ENCODE data around the gene BTD. TPM values are rescaled to one million over a fixed set of nuclear protein-coding genes. Genes with fewer than 3 reads are reported as not detected.

The BTD gene
- total RNA-seq, 4 donors from 2014 or later: 20.5 to 53.9 (median 44.6) TPM

DNA sequence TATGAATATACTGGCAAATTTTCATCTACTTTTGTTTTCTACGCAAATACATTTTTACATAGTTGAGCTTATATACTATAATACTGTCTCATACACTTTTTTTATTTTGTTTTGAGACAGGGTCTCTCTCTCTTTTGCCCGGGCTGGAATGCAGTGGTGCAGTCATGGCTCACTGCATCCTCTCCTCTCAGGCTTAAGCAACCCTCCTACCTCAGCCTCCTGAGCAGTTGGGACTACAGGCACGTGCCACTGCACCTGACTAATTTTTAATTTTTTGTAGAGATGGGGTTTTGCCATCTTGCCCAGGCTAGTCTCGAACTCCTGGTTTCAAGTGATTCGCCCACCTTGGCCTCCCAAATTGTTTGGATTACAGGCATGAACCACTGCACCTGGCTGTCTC, 26.1 kb upstream of the BTD start:
- Histone ChIP-seq H3K9me3 (no peaks in the 10 kb centered on the region), H3K27ac (no peak overlapping the region), H3K36me3 (peaks cover 0 to 72% of the 10 kb centered on the region in 2 donors), H3K4me3 (no peak overlapping the region), H3K4me1 (peaks cover 0 to 11% (median 4%) of the 10 kb centered on the region in 3 donors), H3K27me3 (no peaks in the 10 kb centered on the region)
- ATAC-seq: no peak
- TF ChIP-seq EP300 (IDR thresholded peaks at IDR 0.05) (no peak), POLR2AphosphoS5 (IDR thresholded peaks at IDR 0.05) (no peak)
- TF ChIP-seq, protein P1, sequence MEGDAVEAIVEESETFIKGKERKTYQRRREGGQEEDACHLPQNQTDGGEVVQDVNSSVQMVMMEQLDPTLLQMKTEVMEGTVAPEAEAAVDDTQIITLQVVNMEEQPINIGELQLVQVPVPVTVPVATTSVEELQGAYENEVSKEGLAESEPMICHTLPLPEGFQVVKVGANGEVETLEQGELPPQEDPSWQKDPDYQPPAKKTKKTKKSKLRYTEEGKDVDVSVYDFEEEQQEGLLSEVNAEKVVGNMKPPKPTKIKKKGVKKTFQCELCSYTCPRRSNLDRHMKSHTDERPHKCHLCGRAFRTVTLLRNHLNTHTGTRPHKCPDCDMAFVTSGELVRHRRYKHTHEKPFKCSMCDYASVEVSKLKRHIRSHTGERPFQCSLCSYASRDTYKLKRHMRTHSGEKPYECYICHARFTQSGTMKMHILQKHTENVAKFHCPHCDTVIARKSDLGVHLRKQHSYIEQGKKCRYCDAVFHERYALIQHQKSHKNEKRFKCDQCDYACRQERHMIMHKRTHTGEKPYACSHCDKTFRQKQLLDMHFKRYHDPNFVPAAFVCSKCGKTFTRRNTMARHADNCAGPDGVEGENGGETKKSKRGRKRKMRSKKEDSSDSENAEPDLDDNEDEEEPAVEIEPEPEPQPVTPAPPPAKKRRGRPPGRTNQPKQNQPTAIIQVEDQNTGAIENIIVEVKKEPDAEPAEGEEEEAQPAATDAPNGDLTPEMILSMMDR (IDR thresholded peaks at IDR 0.05): no peak
- WGBS, 2 donors (ENCODE audit: low coverage in 1 of 2): 84 to 94% methylated on average over 3 to 5 of the region's 5 CpGs

DNA sequence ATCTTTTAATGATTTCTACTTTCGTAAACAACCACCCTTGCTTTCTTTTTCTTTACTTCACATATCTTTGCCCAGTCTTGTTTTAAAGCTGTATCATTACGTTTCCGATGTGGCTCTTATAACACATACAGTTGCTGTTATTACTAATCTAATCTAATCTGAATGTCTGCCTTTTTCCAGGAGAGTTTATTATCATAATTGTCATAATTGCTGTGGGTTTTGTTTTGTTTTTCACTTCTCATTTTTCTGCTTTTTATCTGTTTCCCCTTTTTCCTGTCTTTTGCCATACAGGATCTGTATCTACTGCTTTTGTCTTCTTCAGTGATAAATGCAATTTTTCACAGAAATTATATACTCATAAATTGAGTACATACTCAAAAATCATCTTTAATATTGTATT, 25.1 kb upstream of the BTD start:
- Histone ChIP-seq H3K4me1 (peaks cover 0 to 11% (median 4%) of the 10 kb centered on the region in 3 donors), H3K27me3 (no peaks in the 10 kb centered on the region), H3K9me3 (no peaks in the 10 kb centered on the region), H3K4me3 (no peak overlapping the region), H3K36me3 (peaks cover 0 to 72% of the 10 kb centered on the region in 2 donors), H3K27ac (no peak overlapping the region)
- WGBS, 2 donors (ENCODE audit: low coverage in 1 of 2): 78 to 88% methylated on average over 3 of the region's 3 CpGs
- no peak for ATAC-seq
- TF ChIP-seq POLR2A (IDR thresholded peaks at IDR 0.05): no peak
- TF ChIP-seq EP300 (IDR thresholded peaks at IDR 0.05): no peak
- TF ChIP-seq, protein P1 (IDR thresholded peaks at IDR 0.05): no peak
- no peak for TF ChIP-seq POLR2AphosphoS5 (IDR thresholded peaks at IDR 0.05)

DNA sequence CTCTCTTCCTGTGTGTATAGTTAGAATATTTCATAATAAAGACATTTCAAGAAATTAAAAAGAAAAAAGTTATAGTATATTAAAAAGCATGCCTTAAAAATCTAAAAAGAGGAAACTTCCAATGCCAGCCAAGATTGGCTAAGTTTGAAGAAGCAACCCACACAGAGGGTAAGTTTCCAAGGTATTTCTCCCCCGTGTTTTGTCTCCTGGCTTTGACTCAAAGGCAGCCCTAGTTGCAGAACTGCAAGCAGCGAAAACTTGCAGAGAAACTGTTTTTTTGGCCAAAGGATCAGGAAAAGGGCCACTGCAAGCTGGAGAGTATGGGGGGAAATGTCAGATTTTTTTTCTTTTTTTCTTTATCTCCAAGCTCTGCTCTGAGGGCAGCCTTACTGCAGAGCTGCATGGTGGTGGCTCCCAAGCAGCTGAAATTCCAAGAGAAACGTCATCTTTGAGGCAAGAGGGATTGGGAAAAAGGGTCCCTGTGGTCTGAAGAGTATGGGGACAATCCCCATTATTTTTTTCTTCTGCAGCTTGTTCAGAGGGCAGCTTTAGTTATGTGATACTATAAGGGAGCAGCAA, 23.2 kb upstream of the BTD start:
- Histone ChIP-seq H3K27me3 (no peaks in the 10 kb centered on the region), H3K4me3 (no peak overlapping the region), H3K9me3 (no peaks in the 10 kb centered on the region), H3K27ac (no peak overlapping the region), H3K36me3 (peaks cover 0 to 74% of the 10 kb centered on the region in 2 donors), H3K4me1 (peaks cover 0 to 11% (median 4%) of the 10 kb centered on the region in 3 donors)
- 17 to 25% methylated on average over 1 to 2 of the region's 3 CpGs for WGBS, 2 donors (ENCODE audit: low coverage in 1 of 2)
- TF ChIP-seq POLR2AphosphoS5 (IDR thresholded peaks at IDR 0.05) (no peak), EP300 (IDR thresholded peaks at IDR 0.05) (no peak), POLR2A (IDR thresholded peaks at IDR 0.05) (no peak)
- TF ChIP-seq, protein P1 (IDR thresholded peaks at IDR 0.05): no peak
- no peak for ATAC-seq

DNA sequence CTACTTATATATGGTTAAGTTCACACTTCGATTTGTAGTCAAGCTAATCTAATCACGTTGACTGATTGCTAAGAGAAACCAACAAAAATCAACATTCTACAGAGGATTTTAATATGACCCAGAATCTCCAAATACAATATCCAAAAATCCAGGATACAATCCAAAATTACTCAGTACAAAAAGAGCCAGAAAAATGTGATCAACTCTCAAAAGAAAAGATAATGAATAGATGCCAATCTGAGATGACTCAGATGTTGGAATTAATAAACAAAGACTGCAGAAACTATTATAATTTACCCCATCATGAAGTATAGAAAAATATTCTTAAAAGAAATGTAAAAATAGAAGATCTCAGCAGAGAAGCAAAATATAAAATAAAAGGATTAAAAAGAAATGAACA, 22.5 kb upstream of the BTD start:
- peaks cover 0 to 11% (median 4%) of the 10 kb centered on the region in 3 donors for H3K4me1 ChIP-seq
- TF ChIP-seq EP300 (IDR thresholded peaks at IDR 0.05) (no peak), POLR2A (IDR thresholded peaks at IDR 0.05) (no peak), POLR2AphosphoS5 (IDR thresholded peaks at IDR 0.05) (no peak)
- TF ChIP-seq, protein P1 (IDR thresholded peaks at IDR 0.05): no peak
- ATAC-seq: no peak
- 56 to 67% methylated on average over 1 to 2 of the region's 2 CpGs for WGBS, 2 donors (ENCODE audit: low coverage in 1 of 2)
- no peak overlapping the region for H3K4me3 ChIP-seq
- no peaks in the 10 kb centered on the region for H3K27me3 ChIP-seq
- H3K36me3 ChIP-seq: peaks cover 0 to 74% of the 10 kb centered on the region in 2 donors
- no peaks in the 10 kb centered on the region for H3K9me3 ChIP-seq
- no peak overlapping the region for H3K27ac ChIP-seq
